HG02943 (cell line): ENCODE results near the gene LRFN3.

Experiments
- ATAC-seq: cut with Tn5 transposase; IDR thresholded peaks from one replicate; pipeline ENCODE4 v1.9.1; 2021; ENCODE audit warnings: mild to moderate bottlenecking, low read depth, moderate library complexity; ENCODE audit not compliant: unreplicated experiment

LRFN3 gene

GRCh38 chr19:35993923-35994598, 57.9 kb downstream of the LRFN3 start:
- ATAC-seq: no peak
